H9 (cell line): ENCODE data around the gene MYLK. TPM values are rescaled to one million over a fixed set of nuclear protein-coding genes. Genes with fewer than 3 reads are reported as not detected.

Source experiments
- DNase-seq: peaks from one replicate; pipeline ENCODE4 v3.0.0-alpha.2; 2017
- H2AFZ ChIP-seq: one replicate; pipeline ENCODE4 v1.6.1; 2013; ENCODE audit warnings: mild to moderate bottlenecking, low read length, control low read depth, moderate library complexity
- H2AK5ac ChIP-seq: 2 replicates; pipeline ENCODE4 v1.6.1; 2013; ENCODE audit warnings: low read length, control low read depth, mixed read lengths; ENCODE audit not compliant: insufficient read length
- H2BK120ac ChIP-seq: one replicate; pipeline ENCODE4 v1.6.1; 2013; ENCODE audit warnings: low read depth, mild to moderate bottlenecking, low read length, control low read depth, inconsistent platforms; ENCODE audit not compliant: poor library complexity, severe bottlenecking
- H2BK12ac ChIP-seq: 2 replicates; pipeline ENCODE4 v1.6.1; 2013; ENCODE audit warnings: low read length, control low read depth, mixed read lengths, low read depth; ENCODE audit not compliant: insufficient read length
- H2BK15ac ChIP-seq: 2 replicates; pipeline ENCODE4 v1.6.1; 2013; ENCODE audit warnings: low read depth, low read length, control low read depth
- H2BK20ac ChIP-seq: one replicate; pipeline ENCODE4 v1.6.1; 2013; ENCODE audit warnings: low read depth, mild to moderate bottlenecking, low read length, control low read depth, inconsistent platforms; ENCODE audit not compliant: poor library complexity, severe bottlenecking
- H2BK5ac ChIP-seq: 2 replicates; pipeline ENCODE4 v1.6.1; 2013; ENCODE audit warnings: low read length, control low read depth, mixed read lengths; ENCODE audit not compliant: insufficient read length
- H3K14ac ChIP-seq: 2 replicates; pipeline ENCODE4 v1.6.1; 2013; ENCODE audit warnings: low read length, control low read depth; ENCODE audit not compliant: insufficient read depth
- H3K18ac ChIP-seq: 2 replicates; pipeline ENCODE4 v1.6.1; 2013; ENCODE audit warnings: low read depth, mild to moderate bottlenecking, mixed read lengths, low read length, control low read depth; ENCODE audit not compliant: insufficient read length
- H3K23ac ChIP-seq: 2 replicates; pipeline ENCODE4 v1.6.1; 2013; ENCODE audit warnings: low read length, control low read depth, mixed read lengths, low read depth; ENCODE audit not compliant: insufficient read length
- H3K23me2 ChIP-seq: 2 replicates; pipeline ENCODE4 v1.6.1; 2013; ENCODE audit warnings: low read depth, mild to moderate bottlenecking, mixed read lengths, low read length, control low read depth; ENCODE audit not compliant: insufficient read length, poor library complexity, severe bottlenecking
- H3K27ac ChIP-seq: 2 replicates; pipeline ENCODE4 v1.5.1; 2013; ENCODE audit warnings: low read length, control low read depth, mixed read lengths, low read depth; ENCODE audit not compliant: insufficient read length
- H3K27me3 ChIP-seq: 2 replicates; pipeline ENCODE4 v1.6.1; 2013; ENCODE audit warnings: low read length, control low read depth, inconsistent platforms; ENCODE audit not compliant: insufficient read depth
- H3K4ac ChIP-seq: 2 replicates; pipeline ENCODE4 v1.6.1; 2013; ENCODE audit warnings: low read depth, mild to moderate bottlenecking, control low read depth, inconsistent platforms, low read length, moderate library complexity
- H3K4me1 ChIP-seq: 2 replicates; pipeline ENCODE4 v1.6.1; 2013; ENCODE audit warnings: low read length, control low read depth, inconsistent platforms; ENCODE audit not compliant: insufficient read depth
- H3K4me2 ChIP-seq: 2 replicates; pipeline ENCODE4 v1.6.1; 2013; ENCODE audit warnings: low read length, control low read depth, mixed read lengths; ENCODE audit not compliant: insufficient read length, insufficient read depth
- H3K56ac ChIP-seq: 2 replicates; pipeline ENCODE4 v1.6.1; 2013; ENCODE audit warnings: low read depth, mild to moderate bottlenecking, mixed read lengths, low read length, control low read depth; ENCODE audit not compliant: insufficient read length
- H3K79me1 ChIP-seq: 2 replicates; pipeline ENCODE4 v1.6.1; 2013; ENCODE audit warnings: low read depth, mild to moderate bottlenecking, moderate library complexity, low read length, control low read depth, inconsistent platforms; ENCODE audit not compliant: insufficient read depth, poor library complexity, severe bottlenecking
- H3K79me2 ChIP-seq: 2 replicates; pipeline ENCODE4 v1.6.1; 2013; ENCODE audit warnings: low read length, control low read depth, inconsistent platforms; ENCODE audit not compliant: insufficient read depth
- H3K9ac ChIP-seq: 2 replicates; pipeline ENCODE4 v1.6.1; 2013; ENCODE audit warnings: low read length, control low read depth, mixed read lengths; ENCODE audit not compliant: insufficient read length; ENCODE audit errors: extremely low read depth
- H3K9me3 ChIP-seq: one replicate; pipeline ENCODE4 v1.6.1; 2013; ENCODE audit warnings: low read depth, low read length, inconsistent platforms; ENCODE audit not compliant: control insufficient read depth
- H3T11ph ChIP-seq: one replicate; pipeline ENCODE4 v1.6.1; 2013; ENCODE audit warnings: mild to moderate bottlenecking, low read length, control low read depth, inconsistent platforms
- H4K20me1 ChIP-seq: one replicate; pipeline ENCODE4 v1.6.1; 2013; ENCODE audit not compliant: control insufficient read depth, insufficient read length, insufficient read depth
- H4K5ac ChIP-seq: 2 replicates; pipeline ENCODE4 v1.6.1; 2013; ENCODE audit warnings: low read depth, mild to moderate bottlenecking, mixed read lengths, low read length, control low read depth; ENCODE audit not compliant: insufficient read length
- H4K8ac ChIP-seq: replicated peaks from 2 replicates; pipeline ENCODE4 v1.6.1; 2013; ENCODE audit warnings: low read length, control low read depth, mixed read lengths, low read depth; ENCODE audit not compliant: insufficient read length
- H4K91ac ChIP-seq: 2 replicates; pipeline ENCODE4 v1.6.1; 2013; ENCODE audit warnings: low read depth, mild to moderate bottlenecking, moderate library complexity, mixed read lengths, low read length, control low read depth; ENCODE audit not compliant: insufficient read length
- H3K27ac Mint-ChIP-seq, 3 experiments: 2 replicates in 2 of 3; 3 replicates in 1 of 3; pipeline ENCODE4 v1.8.0; 2020 to 2021; ENCODE audit warnings: mixed read lengths in 3 of 3, mild to moderate bottlenecking in 1 of 3, moderate library complexity in 1 of 3
- H3K27me3 Mint-ChIP-seq: 2 replicates; pipeline ENCODE4 v1.8.0; 2021; ENCODE audit warnings: low read depth, mild to moderate bottlenecking, moderate library complexity, mixed read lengths
- H3K36me3 Mint-ChIP-seq, 3 experiments: 2 replicates in 2 of 3; 3 replicates in 1 of 3; pipeline ENCODE4 v1.8.0; 2020 to 2021; ENCODE audit warnings: low read depth in 3 of 3, mixed read lengths in 3 of 3; ENCODE audit not compliant: insufficient read depth in 1 of 3
- H3K4me1 Mint-ChIP-seq, 2 experiments: 2 replicates each; pipeline ENCODE4 v1.8.0; 2020; ENCODE audit warnings: mixed read lengths in 2 of 2
- H3K4me3 Mint-ChIP-seq, 2 experiments: 2 replicates in 1 of 2; 3 replicates in 1 of 2; pipeline ENCODE4 v1.8.0; 2020 to 2021; ENCODE audit warnings: mild to moderate bottlenecking in 2 of 2, mixed read lengths in 2 of 2, moderate library complexity in 1 of 2
- H3K9me3 Mint-ChIP-seq, 2 experiments: 2 replicates in 1 of 2; 3 replicates in 1 of 2; pipeline ENCODE4 v1.8.0; 2020; ENCODE audit warnings: mild to moderate bottlenecking in 2 of 2, mixed read lengths in 2 of 2, moderate library complexity in 1 of 2
- WGBS: extraction: QIAGEN DNeasy Blood & Tissue Kit; methylation state at CpG from one replicate; pipeline ENCODE4 v1.1.7; 2013; ENCODE audit warnings: missing lambda C conversion rate, low lambda C conversion rate, mixed read lengths; ENCODE audit not compliant: insufficient read length; ENCODE audit errors: extremely low coverage; 5-methylcytosine and 5-hydroxymethylcytosine counted together
- total RNA-seq: library from RNA; stranded (reverse); gene quantifications from 2 replicates; pipeline ENCODE4 v1.2.1, GENCODE V29; 2021
- TF ChIP-seq, protein P1 (sequence below): fragments of 200-600 bp; sonication (generic); conservative IDR thresholded peaks from 3 replicates; pipeline ENCODE4 v1.8.0; 2021; ENCODE audit warnings: antibody characterized with exemption, mild to moderate bottlenecking

Gene MYLK
- total RNA-seq, 1 experiment from 2014 or later: 10.1 TPM

DNA sequence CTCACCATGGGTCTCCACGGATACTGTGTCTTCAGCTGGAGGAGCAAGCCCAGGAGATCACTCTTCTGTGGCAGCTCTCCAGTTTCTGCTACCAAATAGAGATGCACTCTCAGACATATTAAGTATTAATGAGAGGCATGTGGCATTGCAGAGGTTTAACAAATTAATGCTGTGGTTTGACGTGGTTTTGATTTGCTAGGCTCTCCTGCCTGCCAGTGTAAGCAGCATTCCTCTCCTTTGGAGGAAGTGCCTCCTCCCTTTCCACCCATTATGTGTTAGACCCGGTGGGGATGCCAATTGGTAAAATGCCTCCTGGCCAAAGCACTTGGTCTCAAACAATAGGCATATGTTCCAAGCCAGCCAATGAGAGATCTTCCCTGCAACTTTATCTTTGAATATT lies 124.8 kb downstream of the MYLK start:
- no peak overlapping the region for H2AK5ac ChIP-seq
- Mint-ChIP-seq H3K27ac (no peak overlapping the region), H3K4me3 (no peak overlapping the region), H3K36me3 (no peaks in the 10 kb centered on the region), H3K4me1 (no peaks in the 10 kb centered on the region), H3K9me3 (no peaks in the 10 kb centered on the region), H3K27me3 (no peaks in the 10 kb centered on the region)
- H2BK20ac ChIP-seq: no peak overlapping the region
- H4K5ac ChIP-seq: no peak overlapping the region
- H4K20me1 ChIP-seq: no peaks in the 10 kb centered on the region
- no peak overlapping the region for H2BK5ac ChIP-seq
- H3K23me2 ChIP-seq: no peaks in the 10 kb centered on the region
- no peak overlapping the region for H3K23ac ChIP-seq
- no peak overlapping the region for H3K9ac ChIP-seq
- H3K4me1 ChIP-seq: no peaks in the 10 kb centered on the region
- H2BK15ac ChIP-seq: no peak overlapping the region
- H2BK12ac ChIP-seq: no peak overlapping the region
- no peak overlapping the region for H4K8ac ChIP-seq
- TF ChIP-seq, protein P1, sequence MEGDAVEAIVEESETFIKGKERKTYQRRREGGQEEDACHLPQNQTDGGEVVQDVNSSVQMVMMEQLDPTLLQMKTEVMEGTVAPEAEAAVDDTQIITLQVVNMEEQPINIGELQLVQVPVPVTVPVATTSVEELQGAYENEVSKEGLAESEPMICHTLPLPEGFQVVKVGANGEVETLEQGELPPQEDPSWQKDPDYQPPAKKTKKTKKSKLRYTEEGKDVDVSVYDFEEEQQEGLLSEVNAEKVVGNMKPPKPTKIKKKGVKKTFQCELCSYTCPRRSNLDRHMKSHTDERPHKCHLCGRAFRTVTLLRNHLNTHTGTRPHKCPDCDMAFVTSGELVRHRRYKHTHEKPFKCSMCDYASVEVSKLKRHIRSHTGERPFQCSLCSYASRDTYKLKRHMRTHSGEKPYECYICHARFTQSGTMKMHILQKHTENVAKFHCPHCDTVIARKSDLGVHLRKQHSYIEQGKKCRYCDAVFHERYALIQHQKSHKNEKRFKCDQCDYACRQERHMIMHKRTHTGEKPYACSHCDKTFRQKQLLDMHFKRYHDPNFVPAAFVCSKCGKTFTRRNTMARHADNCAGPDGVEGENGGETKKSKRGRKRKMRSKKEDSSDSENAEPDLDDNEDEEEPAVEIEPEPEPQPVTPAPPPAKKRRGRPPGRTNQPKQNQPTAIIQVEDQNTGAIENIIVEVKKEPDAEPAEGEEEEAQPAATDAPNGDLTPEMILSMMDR: no peak
- no peak overlapping the region for H3K27ac ChIP-seq
- H3K18ac ChIP-seq: no peak overlapping the region
- H3K79me2 ChIP-seq: no peaks in the 10 kb centered on the region
- H4K91ac ChIP-seq: no peak overlapping the region
- H3K27me3 ChIP-seq: no peaks in the 10 kb centered on the region
- H2BK120ac ChIP-seq: no peak overlapping the region
- H3K79me1 ChIP-seq: no peaks in the 10 kb centered on the region
- no peak for DNase-seq
- H2AFZ ChIP-seq: no peak overlapping the region
- no peak overlapping the region for H3T11ph ChIP-seq
- H3K14ac ChIP-seq: no peak overlapping the region
- no CpG with 5 or more reads among the region's 3 CpGs for WGBS
- no peak overlapping the region for H3K4ac ChIP-seq
- H3K56ac ChIP-seq: no peak overlapping the region
- H3K4me2 ChIP-seq: no peak overlapping the region
- no peaks in the 10 kb centered on the region for H3K9me3 ChIP-seq
